ENCODE data around the gene MT1G.
A peak's percentile ranks its signal among the peaks of the same experiment; 100 is the strongest.

GRCh38 chr16:56637814-56638750 is 29.8 kb downstream of the MT1G start, which contains the start of gene MT1A:
- TF ChIP-seq CTCF (IDR thresholded peaks at IDR 0.05): no peak
- no peak for TF ChIP-seq EZH2phosphoT487 (IDR thresholded peaks at IDR 0.05; ENCODE audit: borderline replicate concordance, low read depth)
- TF ChIP-seq FOXJ3 (CRISPR knock-in tag; IDR thresholded peaks at IDR 0.05): no peak
- no peak for TF ChIP-seq POLR2AphosphoS5 (IDR thresholded peaks at IDR 0.05; ENCODE audit: low read depth, low read length)
- no peak for TF ChIP-seq MAX (IDR thresholded peaks at IDR 0.05; ENCODE audit: low read depth)
- no peak for TF ChIP-seq MXI1 (IDR thresholded peaks at IDR 0.05; ENCODE audit: low read depth, low read length)
- TF ChIP-seq NRF1 (IDR thresholded peaks at IDR 0.05; ENCODE audit: low read depth, low read length): peak; percentile 61
- no peak for TF ChIP-seq GABPA (IDR thresholded peaks at IDR 0.05; ENCODE audit: low read depth)
- TF ChIP-seq RXRA (IDR thresholded peaks at IDR 0.05; ENCODE audit: borderline replicate concordance, low read depth): no peak
- no peak for TF ChIP-seq USF1 (IDR thresholded peaks at IDR 0.05; ENCODE audit: borderline replicate concordance, low read depth)
- TF ChIP-seq RAD21 (IDR thresholded peaks at IDR 0.05; ENCODE audit: low read length): no peak
- TF ChIP-seq FOXM1 (IDR thresholded peaks at IDR 0.05; ENCODE audit: low read depth): no peak

Measured in SK-N-SH (cell line).